Measurements from ENCODE around the gene STEAP1. TPM values are rescaled to one million over a fixed set of nuclear protein-coding genes. Genes with fewer than 3 reads are reported as not detected.
A peak's percentile ranks its signal among the peaks of the same experiment; 100 is the strongest.
"Not testable (repeated sequence)": the region's sequence is repeated elsewhere in the genome, so short reads cannot be mapped to it uniquely, and the experiment has no call there.

Gene STEAP1
- total RNA-seq, 1 experiment from 2014 or later, result 0.71 TPM

DNA sequence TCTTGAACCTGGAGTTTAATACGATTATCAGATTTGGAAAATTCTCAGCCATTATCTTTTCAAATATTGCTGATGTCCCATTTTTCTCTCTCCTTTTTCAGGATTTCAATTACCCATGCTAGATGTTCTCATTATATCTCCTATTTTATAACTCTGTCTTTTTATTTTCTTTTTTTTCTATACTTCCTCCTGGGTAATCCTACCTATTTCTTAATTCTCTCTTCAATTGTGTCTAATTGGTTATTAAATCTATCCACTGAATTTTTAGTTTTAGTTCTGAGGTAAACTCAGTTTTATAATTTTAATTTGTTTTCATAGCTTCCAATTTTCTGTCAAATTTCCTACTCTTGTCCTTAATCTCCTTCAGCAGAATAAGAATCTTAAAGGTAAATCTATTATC, 15.6 kb downstream of the STEAP1 start:
- DNase-seq (ENCODE audit: low read depth), result no peak
- in situ Hi-C loops (cut with HindIII; ENCODE audit: low pct_unique_long_range_greater_than_20kb, low sequenced_read_pairs), result no loop called here

- in situ Hi-C loops (cut with HindIII; ENCODE audit: low pct_unique_long_range_greater_than_20kb, low sequenced_read_pairs), result no loop called here
Observed at GRCh38 chr7:90172121-90172520, 17.9 kb downstream of the STEAP1 start.

DNA sequence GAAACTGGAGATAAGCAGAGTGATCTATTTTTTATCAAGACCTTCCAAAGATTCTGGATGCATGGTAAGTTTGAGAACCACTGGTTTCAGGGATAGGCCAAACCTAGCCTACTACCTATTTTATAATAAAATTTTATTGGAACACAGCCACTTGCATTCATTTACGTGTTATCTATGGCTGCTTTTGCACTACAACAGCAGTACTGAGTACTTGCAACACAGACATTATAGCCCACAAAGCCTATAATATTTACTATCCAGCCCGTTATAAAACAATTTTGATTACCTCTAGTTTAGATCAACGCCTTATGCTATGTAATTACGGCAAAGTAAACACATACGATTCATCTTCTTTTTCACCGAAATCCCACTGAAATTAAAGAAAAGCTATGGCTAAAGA, 18.4 kb downstream of the STEAP1 start:
- DNase-seq (ENCODE audit: low read depth), result no peak
- in situ Hi-C loops (cut with HindIII; ENCODE audit: low pct_unique_long_range_greater_than_20kb, low sequenced_read_pairs), result no loop called here

More at GRCh38 chr7:90172121-90172520, 17.9 kb downstream of the STEAP1 start:
- no peak for DNase-seq (ENCODE audit: low read depth)

DNA sequence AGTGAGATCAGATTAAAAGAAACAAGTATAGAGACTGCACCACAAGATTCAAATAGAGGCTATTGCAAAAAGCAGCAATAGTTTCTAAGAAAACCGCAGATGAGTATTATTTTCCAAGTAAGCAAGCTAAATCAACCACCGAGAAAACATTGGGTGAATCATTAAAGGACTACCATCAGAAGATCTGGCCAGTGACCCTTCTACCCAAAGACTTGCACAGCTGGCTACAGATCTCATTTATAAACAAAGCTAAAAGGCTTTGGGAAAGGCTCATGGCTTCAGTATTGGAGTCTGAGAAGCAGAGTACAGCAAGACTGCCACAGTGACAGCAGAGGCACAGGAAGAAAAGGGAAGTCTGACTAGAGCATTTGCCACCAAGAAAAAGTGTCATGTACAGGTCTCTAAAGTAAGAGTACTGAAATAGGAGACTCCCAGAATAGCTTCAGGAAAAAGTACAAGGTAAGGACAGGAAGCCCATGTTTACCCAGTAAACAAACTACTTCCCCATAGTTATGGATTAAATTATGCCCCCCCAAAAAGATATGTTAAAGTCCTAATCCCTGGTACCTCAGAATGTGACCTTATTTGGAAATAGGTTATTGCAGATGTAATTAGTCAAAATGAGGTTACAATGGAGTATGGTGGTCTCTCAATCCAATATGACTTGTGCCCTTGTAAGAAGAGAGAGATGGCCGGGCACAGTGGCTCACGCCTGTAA, 19.0 kb downstream of the STEAP1 start:
- in situ Hi-C loops (cut with HindIII; ENCODE audit: low pct_unique_long_range_greater_than_20kb, low sequenced_read_pairs), result no loop called here
- peak; percentile 74 for DNase-seq (ENCODE audit: low read depth)

- in situ Hi-C loops (cut with HindIII; ENCODE audit: low pct_unique_long_range_greater_than_20kb, low sequenced_read_pairs), result no loop called here
- no peak for DNase-seq (ENCODE audit: low read depth)
Observed at GRCh38 chr7:90175667-90176066, 21.4 kb downstream of the STEAP1 start.

- in situ Hi-C loops (cut with HindIII; ENCODE audit: low pct_unique_long_range_greater_than_20kb, low sequenced_read_pairs), result no loop called here
- DNase-seq (ENCODE audit: low read depth), result no peak
Observed at GRCh38 chr7:90176195-90176594, 21.9 kb downstream of the STEAP1 start.

GRCh38 chr7:90178166-90178565, 23.9 kb downstream of the STEAP1 start:
- in situ Hi-C loops (cut with HindIII; ENCODE audit: low pct_unique_long_range_greater_than_20kb, low sequenced_read_pairs), result no loop called here
- DNase-seq (ENCODE audit: low read depth), result no peak

DNA sequence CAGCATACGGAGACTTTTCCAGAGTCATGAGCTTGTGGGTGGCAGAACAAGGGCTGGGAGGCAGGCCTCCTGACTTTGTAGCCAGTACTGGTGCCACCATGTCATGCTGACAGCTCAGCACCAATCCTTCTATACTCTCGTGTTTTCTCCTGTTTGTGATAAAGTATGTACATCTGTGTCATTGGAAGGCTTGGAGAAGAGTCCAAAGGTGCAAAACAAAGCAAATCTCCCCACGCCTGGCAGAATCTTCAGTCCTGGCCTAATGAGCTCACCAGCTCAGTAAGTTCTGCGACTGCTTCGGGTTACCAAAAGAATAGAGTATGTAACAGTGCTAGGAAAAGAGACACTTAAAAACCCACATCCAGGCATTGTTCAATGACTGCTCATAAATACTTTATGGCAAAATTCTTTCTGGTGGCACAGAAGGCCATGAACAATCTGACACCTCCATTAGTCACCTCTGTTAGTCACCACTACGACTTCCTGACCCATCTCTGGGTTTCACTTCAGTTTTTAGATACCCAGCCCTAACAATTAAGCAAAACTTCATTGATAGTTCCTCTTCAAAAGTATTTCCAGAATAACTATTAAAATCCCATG, 24.5 kb downstream of the STEAP1 start:
- DNase-seq (ENCODE audit: low read depth), result peak; percentile 67
- in situ Hi-C loops (cut with HindIII; ENCODE audit: low pct_unique_long_range_greater_than_20kb, low sequenced_read_pairs), result no loop called here

DNA sequence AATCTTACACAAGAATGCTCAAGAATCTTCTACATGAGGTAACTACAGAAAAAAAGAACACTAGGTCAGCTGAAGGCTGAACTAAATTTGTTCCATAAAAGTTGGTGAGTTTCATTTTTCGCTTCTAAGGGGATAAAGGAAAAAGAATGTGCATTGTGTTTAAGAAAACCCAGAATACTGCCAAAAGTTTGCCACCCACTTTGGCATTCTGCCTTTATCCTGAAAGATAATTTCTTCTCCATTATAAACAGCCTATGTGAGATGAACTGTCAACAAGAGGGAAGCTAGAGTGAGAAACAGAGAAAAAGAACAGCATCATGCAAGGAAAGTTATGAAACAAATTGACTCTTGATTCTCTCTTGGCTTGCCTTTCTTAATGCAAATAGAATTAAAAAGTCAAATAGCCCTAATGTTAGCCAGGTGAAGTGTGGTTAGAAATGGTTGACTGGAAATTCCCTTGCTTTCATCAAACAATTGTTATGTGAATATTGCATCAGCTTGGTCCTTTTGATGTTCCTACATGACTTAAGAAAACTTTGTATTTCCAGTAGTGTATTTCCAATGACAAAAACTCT, 25.8 kb downstream of the STEAP1 start:
- in situ Hi-C loops (cut with HindIII; ENCODE audit: low pct_unique_long_range_greater_than_20kb, low sequenced_read_pairs), result no loop called here

GRCh38 chr7:90180649-90181048, 26.4 kb downstream of the STEAP1 start:
- in situ Hi-C loops (cut with HindIII; ENCODE audit: low pct_unique_long_range_greater_than_20kb, low sequenced_read_pairs), result no loop called here
- no peak for DNase-seq (ENCODE audit: low read depth)

More for the DNA sequence above, 25.8 kb downstream of the STEAP1 start:
- no peak for DNase-seq (ENCODE audit: low read depth)

DNA sequence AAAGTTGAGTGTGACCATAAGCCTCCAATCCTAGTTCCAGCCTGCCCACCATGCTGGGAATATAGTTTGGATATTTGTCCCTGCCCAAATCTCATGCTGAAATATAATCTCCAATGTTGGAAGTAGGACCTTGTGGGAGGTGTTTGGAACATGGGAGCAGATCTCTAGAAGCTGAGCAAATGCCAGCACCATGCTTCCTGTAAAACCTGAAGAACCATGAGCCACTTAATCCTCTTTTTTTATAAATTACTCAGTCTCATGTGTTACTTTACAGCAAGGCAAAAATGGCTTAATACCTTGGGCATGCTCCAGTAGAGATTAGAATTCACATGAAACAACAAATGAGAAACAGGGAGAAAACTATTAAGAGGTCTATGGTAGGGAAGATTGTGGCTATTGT, 27.2 kb downstream of the STEAP1 start:
- in situ Hi-C loops (cut with HindIII; ENCODE audit: low pct_unique_long_range_greater_than_20kb, low sequenced_read_pairs), result no loop called here
- no peak for DNase-seq (ENCODE audit: low read depth)

GRCh38 chr7:90186290-90186689, 32.0 kb downstream of the STEAP1 start:
- in situ Hi-C loops (cut with HindIII; ENCODE audit: low pct_unique_long_range_greater_than_20kb, low sequenced_read_pairs); DNase-seq (ENCODE audit: low read depth): not testable (repeated sequence)

DNA sequence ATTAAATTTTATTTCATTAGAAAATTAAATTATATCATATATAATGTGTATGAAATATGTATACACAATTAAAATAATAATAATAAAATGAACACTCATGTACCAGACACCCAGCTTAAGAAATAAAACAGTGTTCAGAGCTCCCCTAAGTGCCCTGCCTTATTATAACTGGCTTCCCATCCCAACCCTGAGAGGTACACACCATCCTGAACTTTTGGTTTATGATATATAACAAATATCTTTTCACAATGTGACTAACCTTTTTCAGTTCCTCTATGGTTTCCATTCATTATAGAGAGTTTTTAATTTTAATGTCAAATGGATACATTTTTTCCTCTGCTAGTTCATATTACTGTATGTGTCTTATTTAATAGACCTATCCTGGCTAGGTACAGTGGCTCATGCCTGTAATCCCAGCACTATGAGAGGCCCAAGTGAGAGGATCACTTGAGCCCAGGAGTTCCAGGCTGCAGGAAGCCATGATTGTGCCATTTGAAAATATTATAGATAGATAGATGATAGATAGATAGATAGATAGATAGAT, 33.3 kb downstream of the STEAP1 start:
- DNase-seq (ENCODE audit: low read depth), result no peak
- in situ Hi-C loops (cut with HindIII; ENCODE audit: low pct_unique_long_range_greater_than_20kb, low sequenced_read_pairs), result no loop called here

GRCh38 chr7:90188281-90188680, 34.0 kb downstream of the STEAP1 start:
- in situ Hi-C loops (cut with HindIII; ENCODE audit: low pct_unique_long_range_greater_than_20kb, low sequenced_read_pairs), result no loop called here
- DNase-seq (ENCODE audit: low read depth), result peak; percentile 47

- DNase-seq (ENCODE audit: low read depth), result no peak
- in situ Hi-C loops (cut with HindIII; ENCODE audit: low pct_unique_long_range_greater_than_20kb, low sequenced_read_pairs), result no loop called here
Observed at GRCh38 chr7:90190995-90191394, 36.7 kb downstream of the STEAP1 start.

DNA sequence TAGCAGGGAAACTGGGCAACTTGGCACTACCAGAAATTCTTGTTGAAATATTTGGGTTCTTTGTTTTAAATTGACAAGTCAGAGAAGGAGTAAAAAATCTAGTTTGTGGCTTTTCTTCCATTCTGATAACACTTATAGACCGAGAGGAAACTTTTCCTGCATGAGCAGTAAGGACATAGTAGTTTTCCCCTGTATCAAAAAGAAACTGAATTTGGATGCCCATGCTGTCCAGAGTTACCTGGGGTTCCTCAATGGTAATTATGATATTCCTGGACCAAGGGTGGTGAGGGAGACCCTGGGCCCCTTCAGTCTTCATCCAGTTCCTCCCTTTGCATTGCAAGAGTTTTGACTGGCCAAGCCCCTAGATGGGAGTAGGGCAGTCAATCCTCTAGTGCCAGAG, 37.4 kb downstream of the STEAP1 start:
- in situ Hi-C loops (cut with HindIII; ENCODE audit: low pct_unique_long_range_greater_than_20kb, low sequenced_read_pairs), result no loop called here

DNA sequence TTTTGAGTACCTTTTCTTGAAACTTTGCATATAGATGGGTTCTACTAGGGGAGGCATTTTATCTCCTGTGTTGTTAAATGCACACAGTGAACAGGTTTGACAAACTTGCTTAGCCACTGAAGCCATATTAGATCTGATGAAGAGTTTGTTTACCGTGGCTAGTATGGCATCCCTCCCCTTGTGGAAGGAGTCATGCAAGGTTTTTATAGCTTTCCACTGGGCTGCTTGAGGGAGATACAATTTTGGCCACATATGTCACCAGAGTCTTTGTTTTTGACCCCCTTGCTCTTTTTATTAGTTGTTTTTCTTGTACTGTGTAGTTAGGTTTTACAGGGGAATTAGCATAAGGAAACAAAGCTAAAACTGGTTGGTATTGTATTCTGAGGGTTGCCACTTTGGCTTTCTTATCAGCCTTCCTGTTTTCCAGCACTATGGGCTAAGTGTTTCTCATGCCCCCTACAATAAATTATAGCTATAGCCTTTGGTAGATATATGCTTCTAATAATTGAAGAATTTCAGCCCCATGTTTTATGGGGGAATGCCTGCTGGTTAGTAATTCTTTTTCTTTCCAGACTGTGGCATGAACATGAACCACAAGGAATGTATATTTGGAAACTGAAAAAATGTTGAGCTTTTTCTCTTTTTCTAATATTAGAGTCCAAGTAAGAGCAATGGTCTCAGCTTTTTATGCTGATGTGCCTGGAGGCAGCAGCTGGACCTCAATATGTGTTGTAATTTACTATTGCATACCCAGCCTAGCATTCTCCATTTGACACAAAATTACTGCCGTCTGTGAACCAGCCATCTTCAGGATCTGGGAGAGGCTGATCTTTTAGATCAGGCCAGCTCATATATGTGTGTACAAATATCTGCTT, 38.8 kb downstream of the STEAP1 start:
- DNase-seq (ENCODE audit: low read depth), result no peak
- in situ Hi-C loops (cut with HindIII; ENCODE audit: low pct_unique_long_range_greater_than_20kb, low sequenced_read_pairs), result no loop called here

More for the DNA sequence above, 37.4 kb downstream of the STEAP1 start:
- no peak for DNase-seq (ENCODE audit: low read depth)

All from Caki2 (cell line).